Measurements from ENCODE around the gene YLPM1.

- TF ChIP-seq, protein P1, sequence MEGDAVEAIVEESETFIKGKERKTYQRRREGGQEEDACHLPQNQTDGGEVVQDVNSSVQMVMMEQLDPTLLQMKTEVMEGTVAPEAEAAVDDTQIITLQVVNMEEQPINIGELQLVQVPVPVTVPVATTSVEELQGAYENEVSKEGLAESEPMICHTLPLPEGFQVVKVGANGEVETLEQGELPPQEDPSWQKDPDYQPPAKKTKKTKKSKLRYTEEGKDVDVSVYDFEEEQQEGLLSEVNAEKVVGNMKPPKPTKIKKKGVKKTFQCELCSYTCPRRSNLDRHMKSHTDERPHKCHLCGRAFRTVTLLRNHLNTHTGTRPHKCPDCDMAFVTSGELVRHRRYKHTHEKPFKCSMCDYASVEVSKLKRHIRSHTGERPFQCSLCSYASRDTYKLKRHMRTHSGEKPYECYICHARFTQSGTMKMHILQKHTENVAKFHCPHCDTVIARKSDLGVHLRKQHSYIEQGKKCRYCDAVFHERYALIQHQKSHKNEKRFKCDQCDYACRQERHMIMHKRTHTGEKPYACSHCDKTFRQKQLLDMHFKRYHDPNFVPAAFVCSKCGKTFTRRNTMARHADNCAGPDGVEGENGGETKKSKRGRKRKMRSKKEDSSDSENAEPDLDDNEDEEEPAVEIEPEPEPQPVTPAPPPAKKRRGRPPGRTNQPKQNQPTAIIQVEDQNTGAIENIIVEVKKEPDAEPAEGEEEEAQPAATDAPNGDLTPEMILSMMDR (IDR thresholded peaks at IDR 0.05; ENCODE audit: insufficient read depth, low read depth, low read length) = no peak
- TF ChIP-seq EZH2 (IDR thresholded peaks at IDR 0.05; ENCODE audit: insufficient read depth, low read length) = no peak
Measured at GRCh38 chr14:74858022-74858421, 94.9 kb downstream of the YLPM1 start.
